Calu3 (cell line): ENCODE results near the gene DOCK9. TPM values are rescaled to one million over a fixed set of nuclear protein-coding genes. Genes with fewer than 3 reads are reported as not detected.

Source experiments
- BruUV-seq: library from RNA; stranded (reverse); fragments of 400-500 nt; replicated peaks from 2 replicates; lab custom pipeline; 2021; lab: Mats Ljungman, UMichigan
- CTCF ChIA-PET: fragments of 300-600 bp; sonication (Branson Sonifier 250); formaldehyde crosslinking; loops from one replicate; lab custom pipeline; 2022; ENCODE audit warnings: antibody characterized with exemption; lab: Charles Lee
- DNase-seq: peaks from one replicate; pipeline ENCODE4 v3.0.0; 2022
- H3K27ac Mint-ChIP-seq: one replicate; pipeline ENCODE4 v1.8.0; 2022; ENCODE audit warnings: mixed read lengths; ENCODE audit not compliant: unreplicated experiment
- H3K27me3 Mint-ChIP-seq: one replicate; pipeline ENCODE4 v1.8.0; 2022; ENCODE audit warnings: mixed read lengths; ENCODE audit not compliant: unreplicated experiment
- H3K36me3 Mint-ChIP-seq: one replicate; pipeline ENCODE4 v1.8.0; 2022; ENCODE audit warnings: mild to moderate bottlenecking, moderate library complexity, mixed read lengths; ENCODE audit not compliant: insufficient read depth, unreplicated experiment
- H3K4me1 Mint-ChIP-seq: one replicate; pipeline ENCODE4 v1.8.0; 2022; ENCODE audit warnings: mild to moderate bottlenecking, low read depth, mixed read lengths; ENCODE audit not compliant: unreplicated experiment
- H3K4me3 Mint-ChIP-seq: one replicate; pipeline ENCODE4 v1.8.0; 2022; ENCODE audit warnings: mild to moderate bottlenecking, low read depth, moderate library complexity, mixed read lengths; ENCODE audit not compliant: unreplicated experiment
- H3K9me3 Mint-ChIP-seq: one replicate; pipeline ENCODE4 v1.8.0; 2022; ENCODE audit warnings: low read depth, mixed read lengths; ENCODE audit not compliant: unreplicated experiment
- CTCF ChIP-seq: fragments of 200-600 bp; IDR thresholded peaks from one replicate; pipeline ENCODE4 v1.8.0; 2022; ENCODE audit warnings: antibody characterized with exemption; ENCODE audit not compliant: unreplicated experiment
- intact Hi-C: fragments of 100-400 bp; cut with micrococcal nuclease; formaldehyde crosslinking; loops from one replicate; pipeline ENCODE4 v1.10.0; 2022; ENCODE audit not compliant: unreplicated experiment
- total RNA-seq: library from RNA; stranded (reverse); gene quantifications from 2 replicates; pipeline ENCODE4 v1.2.3, GENCODE V29; 2022

Gene DOCK9
- total RNA-seq, 1 experiment from 2014 or later, result 26.2 TPM

- no TSS peak for BruUV-seq
- Mint-ChIP-seq H3K9me3 (no peaks in the 10 kb centered on the region), H3K4me3 (no peak overlapping the region), H3K27ac (no peak overlapping the region), H3K4me1 (no peaks in the 10 kb centered on the region), H3K27me3 (no peaks in the 10 kb centered on the region), H3K36me3 (no peaks in the 10 kb centered on the region)
- TF ChIP-seq CTCF, result no peak
- no peak for DNase-seq
- CTCF ChIA-PET, result no interaction called here
- intact Hi-C loops, result no loop called here
Measured at GRCh38 chr13:98772794-98773452, 204.9 kb downstream of the DOCK9 start.

GRCh38 chr13:98771838-98772611, 205.8 kb downstream of the DOCK9 start:
- intact Hi-C loops, result no loop called here
- no peak for TF ChIP-seq CTCF
- H3K36me3 Mint-ChIP-seq, result no peaks in the 10 kb centered on the region
- no peaks in the 10 kb centered on the region for H3K4me1 Mint-ChIP-seq
- no peak overlapping the region for H3K27ac Mint-ChIP-seq
- no TSS peak for BruUV-seq
- no peaks in the 10 kb centered on the region for H3K27me3 Mint-ChIP-seq
- CTCF ChIA-PET, result no interaction called here
- no peaks in the 10 kb centered on the region for H3K9me3 Mint-ChIP-seq
- no peak for DNase-seq
- H3K4me3 Mint-ChIP-seq, result no peak overlapping the region

GRCh38 chr13:98769736-98770135, 208.1 kb downstream of the DOCK9 start:
- H3K4me1 Mint-ChIP-seq, result no peaks in the 10 kb centered on the region
- intact Hi-C loops, result no loop called here
- H3K27me3 Mint-ChIP-seq, result no peaks in the 10 kb centered on the region
- no peak for TF ChIP-seq CTCF
- CTCF ChIA-PET, result no interaction called here
- no peak overlapping the region for H3K27ac Mint-ChIP-seq
- BruUV-seq, result no TSS peak
- DNase-seq, result no peak
- H3K9me3 Mint-ChIP-seq, result no peaks in the 10 kb centered on the region
- H3K36me3 Mint-ChIP-seq, result no peaks in the 10 kb centered on the region
- H3K4me3 Mint-ChIP-seq, result no peak overlapping the region

- H3K9me3 Mint-ChIP-seq, result no peaks in the 10 kb centered on the region
- intact Hi-C loops, result no loop called here
Measured at GRCh38 chr13:98768522-98768921, 209.3 kb downstream of the DOCK9 start.

More at GRCh38 chr13:98768522-98768921, 209.3 kb downstream of the DOCK9 start:
- Mint-ChIP-seq H3K4me1 (no peaks in the 10 kb centered on the region), H3K27me3 (no peaks in the 10 kb centered on the region), H3K4me3 (no peak overlapping the region), H3K36me3 (no peaks in the 10 kb centered on the region), H3K27ac (no peak overlapping the region)
- TF ChIP-seq CTCF, result no peak
- BruUV-seq, result no TSS peak
- CTCF ChIA-PET, result no interaction called here
- DNase-seq, result no peak
